Fibroblast of lung (primary cell): ENCODE measurements around the gene APP. TPM values are rescaled to one million over a fixed set of nuclear protein-coding genes. Genes with fewer than 3 reads are reported as not detected.

Experiments
- DNase-seq, 2 donors: peaks; one replicate each; pipeline versions ENCODE4 v3.0.0 to v3.0.0-alpha.2; 2010; ENCODE audit warnings: low read depth in 2 of 2
- H2AFZ ChIP-seq: 2 replicates; pipeline ENCODE4 v1.5.1; 2012; ENCODE audit warnings: low read length, control low read depth, inconsistent platforms
- H3K27ac ChIP-seq: 2 replicates; pipeline ENCODE4 v1.5.1; 2011; ENCODE audit warnings: low read length, control low read depth; ENCODE audit not compliant: insufficient read depth
- H3K27me3 ChIP-seq: 2 replicates; pipeline ENCODE4 v1.5.1; 2011; ENCODE audit warnings: mild to moderate bottlenecking, low read length; ENCODE audit not compliant: control insufficient read depth, insufficient read depth
- H3K36me3 ChIP-seq: 2 replicates; pipeline ENCODE4 v1.5.1; 2011; ENCODE audit warnings: low read length; ENCODE audit not compliant: control insufficient read depth, insufficient read depth
- H3K4me1 ChIP-seq: 2 replicates; pipeline ENCODE4 v1.5.1; 2011; ENCODE audit warnings: low read length; ENCODE audit not compliant: control insufficient read depth, insufficient read depth; ENCODE audit errors: extremely low read depth
- H3K4me2 ChIP-seq: 2 replicates; pipeline ENCODE4 v1.5.1; 2011; ENCODE audit warnings: low read length, control low read depth; ENCODE audit not compliant: insufficient read depth; ENCODE audit errors: extremely low read depth
- H3K4me3 ChIP-seq, 4 experiments: fragments of 200-600 bp in 1 of 4; sonication (generic) in 1 of 4; replicated peaks in 1 of 4; 2 replicates each; pipeline ENCODE4 v1.5.1; 2011 to 2016; ENCODE audit warnings: low read length in 4 of 4, low read depth in 3 of 4, mild to moderate bottlenecking in 3 of 4, control low read depth in 2 of 4, inconsistent platforms in 1 of 4, mixed read lengths in 1 of 4; ENCODE audit not compliant: insufficient read depth in 1 of 4; ENCODE audit errors: control extremely low read depth in 1 of 4
- H3K79me2 ChIP-seq: 2 replicates; pipeline ENCODE4 v1.5.1; 2012; ENCODE audit warnings: mild to moderate bottlenecking, low read length, inconsistent platforms; ENCODE audit not compliant: control insufficient read depth, insufficient read depth
- H3K9ac ChIP-seq: 2 replicates; pipeline ENCODE4 v1.5.1; 2011; ENCODE audit warnings: mild to moderate bottlenecking, low read length, control low read depth; ENCODE audit not compliant: insufficient read depth
- H3K9me3 ChIP-seq: 2 replicates; pipeline ENCODE4 v1.5.1; 2012; ENCODE audit warnings: low read depth, low read length; ENCODE audit not compliant: control insufficient read depth, insufficient read depth
- H4K20me1 ChIP-seq: 2 replicates; pipeline ENCODE4 v1.5.1; 2011; ENCODE audit warnings: low read length; ENCODE audit not compliant: control insufficient read depth, insufficient read depth; ENCODE audit errors: extremely low read depth
- EZH2 ChIP-seq: IDR thresholded peaks from 2 replicates; pipeline ENCODE4 v1.5.1; 2012; ENCODE audit warnings: low read length, control low read depth, mild to moderate bottlenecking; ENCODE audit errors: missing control alignments
- polyA plus RNA-seq, 2 donors: library from polyadenylated mRNA; depleted of rRNA in 1 of 2; stranded (reverse) in 1 of 2; unstranded in 1 of 2; fragments of >200 nt; gene quantifications; 2 replicates each; pipeline ENCODE4 v1.2.1, GENCODE V29; 2011 to 2012; ENCODE audit warnings: missing spikeins in 1 of 2
- total RNA-seq: library from RNA; depleted of rRNA; stranded (reverse); fragments of >200 nt; gene quantifications from 2 replicates; pipeline ENCODE4 v1.2.1, GENCODE V29; 2014
- TF ChIP-seq, protein P1 (sequence below), 2 donors: IDR thresholded peaks in 1 of 2; conservative IDR thresholded peaks in 1 of 2; 1 replicate in 1 of 2; 2 replicates in 1 of 2; pipeline ENCODE4 v1.5.1; 2011 to 2012; ENCODE audit warnings: low read length in 2 of 2, control low read depth in 1 of 2, inconsistent platforms in 1 of 2, low read depth in 1 of 2, mild to moderate bottlenecking in 1 of 2

The APP gene
- total and polyA plus RNA-seq, 2 donors (not counting 1 experiment from before 2014, with no cell fraction given), result 633 to 1,088 TPM

DNA sequence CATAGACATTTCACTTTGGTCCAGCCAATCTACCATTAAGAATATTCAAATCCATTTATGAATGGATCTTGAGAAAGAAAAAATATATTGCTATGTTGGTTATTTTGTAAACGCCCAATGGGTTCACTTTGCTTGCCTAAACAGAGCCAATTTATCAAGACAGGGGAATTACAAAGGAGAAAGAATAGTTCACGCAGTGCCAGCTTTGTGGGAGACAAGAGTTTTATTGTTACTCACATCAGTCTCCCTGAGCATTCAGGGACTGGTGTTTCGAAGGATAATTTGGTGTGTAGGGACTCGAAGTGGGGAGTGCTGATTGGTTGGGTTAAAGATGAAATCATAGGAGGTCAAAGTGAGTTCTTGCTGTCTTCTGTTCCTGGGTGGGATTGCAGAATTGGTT, 300.5 kb downstream of the APP start:
- no peak overlapping the region for H2AFZ ChIP-seq

DNA sequence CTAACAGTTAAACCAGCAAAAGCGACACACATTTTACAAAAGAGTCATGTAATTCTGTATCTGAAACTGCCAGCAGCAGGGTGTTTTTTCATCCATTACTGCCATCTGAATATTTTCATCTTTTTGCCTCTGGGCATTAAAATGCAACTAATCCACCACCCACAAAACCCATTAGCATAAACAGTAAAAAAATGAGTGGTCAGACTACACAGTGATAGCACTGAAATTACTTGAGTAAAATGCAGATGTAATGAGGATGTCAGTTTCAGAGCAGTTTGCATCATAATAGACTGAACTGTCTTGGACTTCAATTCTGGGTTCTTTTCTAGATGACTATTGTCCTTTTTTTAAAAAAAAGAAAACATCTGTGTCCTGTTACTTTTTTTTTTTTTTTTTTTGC, 303.5 kb downstream of the APP start:
- Histone ChIP-seq H3K4me1 (no peaks in the 10 kb centered on the region), H3K27ac (no peak overlapping the region), H3K36me3 (no peaks in the 10 kb centered on the region), H3K27me3 (no peaks in the 10 kb centered on the region), H3K9me3 (no peaks in the 10 kb centered on the region), H3K79me2 (no peaks in the 10 kb centered on the region), H2AFZ (no peak overlapping the region), H3K9ac (no peak overlapping the region), H4K20me1 (no peaks in the 10 kb centered on the region), H3K4me2 (no peak overlapping the region), H3K4me3 (no peak overlapping the region)
- no peak for DNase-seq
- TF ChIP-seq, protein P1, sequence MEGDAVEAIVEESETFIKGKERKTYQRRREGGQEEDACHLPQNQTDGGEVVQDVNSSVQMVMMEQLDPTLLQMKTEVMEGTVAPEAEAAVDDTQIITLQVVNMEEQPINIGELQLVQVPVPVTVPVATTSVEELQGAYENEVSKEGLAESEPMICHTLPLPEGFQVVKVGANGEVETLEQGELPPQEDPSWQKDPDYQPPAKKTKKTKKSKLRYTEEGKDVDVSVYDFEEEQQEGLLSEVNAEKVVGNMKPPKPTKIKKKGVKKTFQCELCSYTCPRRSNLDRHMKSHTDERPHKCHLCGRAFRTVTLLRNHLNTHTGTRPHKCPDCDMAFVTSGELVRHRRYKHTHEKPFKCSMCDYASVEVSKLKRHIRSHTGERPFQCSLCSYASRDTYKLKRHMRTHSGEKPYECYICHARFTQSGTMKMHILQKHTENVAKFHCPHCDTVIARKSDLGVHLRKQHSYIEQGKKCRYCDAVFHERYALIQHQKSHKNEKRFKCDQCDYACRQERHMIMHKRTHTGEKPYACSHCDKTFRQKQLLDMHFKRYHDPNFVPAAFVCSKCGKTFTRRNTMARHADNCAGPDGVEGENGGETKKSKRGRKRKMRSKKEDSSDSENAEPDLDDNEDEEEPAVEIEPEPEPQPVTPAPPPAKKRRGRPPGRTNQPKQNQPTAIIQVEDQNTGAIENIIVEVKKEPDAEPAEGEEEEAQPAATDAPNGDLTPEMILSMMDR (conservative IDR thresholded peaks at IDR 0.05 in 1 of 2, IDR thresholded peaks at IDR 0.05 in 1 of 2; ENCODE audit: low read depth in 1 of 2, low read length in 2 of 2), result no peak
- no peak for TF ChIP-seq EZH2

More for the DNA sequence above, 300.5 kb downstream of the APP start:
- H3K27me3 ChIP-seq, result no peaks in the 10 kb centered on the region
- no peak for DNase-seq
- no peak overlapping the region for H3K9ac ChIP-seq
- TF ChIP-seq EZH2, result no peak
- H3K36me3 ChIP-seq, result no peaks in the 10 kb centered on the region
- no peak overlapping the region for H3K4me2 ChIP-seq
- no peaks in the 10 kb centered on the region for H3K79me2 ChIP-seq
- no peaks in the 10 kb centered on the region for H3K4me1 ChIP-seq
- no peaks in the 10 kb centered on the region for H3K9me3 ChIP-seq
- H3K27ac ChIP-seq, result no peak overlapping the region
- H3K4me3 ChIP-seq, result no peak overlapping the region
- no peaks in the 10 kb centered on the region for H4K20me1 ChIP-seq

- TF ChIP-seq, protein P1 (conservative IDR thresholded peaks at IDR 0.05 in 1 of 2, IDR thresholded peaks at IDR 0.05 in 1 of 2; ENCODE audit: low read depth in 1 of 2, low read length in 2 of 2), result no peak
- TF ChIP-seq EZH2, result no peak
- Histone ChIP-seq H3K4me2 (no peak overlapping the region), H3K4me1 (no peaks in the 10 kb centered on the region), H3K9ac (no peak overlapping the region), H3K79me2 (no peaks in the 10 kb centered on the region), H2AFZ (no peak overlapping the region), H3K4me3 (no peak overlapping the region), H3K27ac (no peak overlapping the region), H4K20me1 (no peaks in the 10 kb centered on the region), H3K27me3 (no peaks in the 10 kb centered on the region), H3K36me3 (no peaks in the 10 kb centered on the region), H3K9me3 (no peaks in the 10 kb centered on the region)
- DNase-seq, result no peak
Measured at GRCh38 chr21:25863747-25864146, 306.8 kb downstream of the APP start.
